Gastrocnemius medialis (tissue), 4 donors: ENCODE measurements around the gene LDLRAP1.

Experiments used
- CTCF ChIP-seq, 5 experiments: fragments of 450-650 bp in 3 of 5; fragments of 200-600 bp in 2 of 5; sonication (generic) in 2 of 5; IDR thresholded peaks in 4 of 5; conservative IDR thresholded peaks in 1 of 5; 1 replicate in 4 of 5; 2 replicates in 1 of 5; pipeline ENCODE4 v1.5.1; 2016 to 2019; ENCODE audit warnings: antibody characterized with exemption in 5 of 5, mild to moderate bottlenecking in 3 of 5, moderate library complexity in 3 of 5
- POLR2A ChIP-seq, 2 donors: fragments of 450-650 bp; IDR thresholded peaks; one replicate each; pipeline ENCODE4 v1.6.1; 2017; ENCODE audit warnings: antibody characterized with exemption in 2 of 2, mild to moderate bottlenecking in 2 of 2, moderate library complexity in 2 of 2

DNA sequence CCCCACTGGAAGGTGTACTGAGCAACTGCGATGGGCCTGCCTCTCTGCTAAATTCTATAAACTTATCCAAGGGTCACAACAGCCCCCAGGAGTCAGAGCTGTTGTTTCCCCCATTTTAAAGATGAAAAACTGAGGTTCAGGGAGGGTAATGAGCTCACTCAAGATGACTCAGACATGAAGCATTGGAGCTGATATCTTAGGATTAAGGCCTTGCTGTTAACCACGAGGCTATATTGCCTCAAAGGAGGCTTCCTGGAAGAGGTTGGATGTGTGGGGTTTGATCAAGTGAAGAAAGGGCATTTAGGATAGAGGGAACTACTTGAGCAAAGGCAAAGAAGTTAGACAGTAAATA is 6.7 kb downstream of the LDLRAP1 start:
- TF ChIP-seq POLR2A (IDR thresholded peaks at IDR 0.05) (no peak), CTCF (IDR thresholded peaks at IDR 0.05 in 4 of 5, conservative IDR thresholded peaks at IDR 0.05 in 1 of 5) (no peak)
